Thoracic aorta (tissue), 2 donors: Measurements from ENCODE around the gene EIF4G3. TPM values are rescaled to one million over a fixed set of nuclear protein-coding genes. Genes with fewer than 3 reads are reported as not detected.

Experiments used
- ATAC-seq: fragments of 150-250 bp; one replicate; pipeline ENCODE4 v1.8.0; 2017; ENCODE audit warnings: low read depth; ENCODE audit not compliant: insufficient number of reproducible peaks, low FRiP score
- DNase-seq: peaks from one replicate; pipeline ENCODE4 v3.0.0-alpha.2; 2020; ENCODE audit warnings: low spot score
- H3K27ac ChIP-seq, 2 donors: fragments of 200-600 bp; sonication (generic); 1 replicate in 1 of 2; 2 replicates in 1 of 2; pipeline ENCODE4 v1.5.1; 2016; ENCODE audit warnings: mild to moderate bottlenecking in 2 of 2, moderate library complexity in 2 of 2
- H3K27me3 ChIP-seq: fragments of 200-600 bp; sonication (generic); replicated peaks from 2 replicates; pipeline ENCODE4 v1.6.0; 2016; ENCODE audit warnings: mild to moderate bottlenecking; ENCODE audit not compliant: insufficient read depth
- H3K36me3 ChIP-seq: fragments of 200-600 bp; sonication (generic); one replicate; pipeline ENCODE4 v1.5.1; 2016
- H3K4me1 ChIP-seq, 2 donors: fragments of 200-600 bp; sonication (generic); 1 replicate in 1 of 2; 2 replicates in 1 of 2; pipeline versions ENCODE4 v1.5.1 to v1.6.0; 2016; ENCODE audit warnings: low read depth in 2 of 2, mild to moderate bottlenecking in 1 of 2; ENCODE audit not compliant: control insufficient read depth in 1 of 2
- H3K4me3 ChIP-seq: fragments of 200-600 bp; sonication (generic); 2 replicates; pipeline ENCODE4 v1.5.1; 2016; ENCODE audit warnings: mild to moderate bottlenecking
- H3K9me3 ChIP-seq: fragments of 200-600 bp; sonication (generic); 2 replicates; pipeline ENCODE4 v1.5.1; 2016
- total RNA-seq, 2 donors: library from RNA; depleted of rRNA; stranded (reverse); fragments of >200 nt; gene quantifications; one replicate each; pipeline versions ENCODE4 v1.1.0 to v1.2.3, GENCODE V29; 2016
- TF ChIP-seq, protein P1 (sequence below): fragments of 200-600 bp; sonication (generic); IDR thresholded peaks from one replicate; pipeline ENCODE4 v1.5.1; 2019; ENCODE audit warnings: antibody characterized with exemption

EIF4G3 gene
- total RNA-seq, 2 donors from 2014 or later, result 43.1 to 54.0 TPM

GRCh38 chr1:21090463-21090862 lies 86.2 kb downstream of the EIF4G3 start:
- DNase-seq (no peak), ATAC-seq (no peak)
- no peaks in the 10 kb centered on the region for H3K27me3 ChIP-seq
- peaks cover 0 to 13% of the 10 kb centered on the region in 2 donors for H3K4me1 ChIP-seq
- peak overlapping the region in 1 of 2 donors; percentile 38 for H3K27ac ChIP-seq
- TF ChIP-seq, protein P1, sequence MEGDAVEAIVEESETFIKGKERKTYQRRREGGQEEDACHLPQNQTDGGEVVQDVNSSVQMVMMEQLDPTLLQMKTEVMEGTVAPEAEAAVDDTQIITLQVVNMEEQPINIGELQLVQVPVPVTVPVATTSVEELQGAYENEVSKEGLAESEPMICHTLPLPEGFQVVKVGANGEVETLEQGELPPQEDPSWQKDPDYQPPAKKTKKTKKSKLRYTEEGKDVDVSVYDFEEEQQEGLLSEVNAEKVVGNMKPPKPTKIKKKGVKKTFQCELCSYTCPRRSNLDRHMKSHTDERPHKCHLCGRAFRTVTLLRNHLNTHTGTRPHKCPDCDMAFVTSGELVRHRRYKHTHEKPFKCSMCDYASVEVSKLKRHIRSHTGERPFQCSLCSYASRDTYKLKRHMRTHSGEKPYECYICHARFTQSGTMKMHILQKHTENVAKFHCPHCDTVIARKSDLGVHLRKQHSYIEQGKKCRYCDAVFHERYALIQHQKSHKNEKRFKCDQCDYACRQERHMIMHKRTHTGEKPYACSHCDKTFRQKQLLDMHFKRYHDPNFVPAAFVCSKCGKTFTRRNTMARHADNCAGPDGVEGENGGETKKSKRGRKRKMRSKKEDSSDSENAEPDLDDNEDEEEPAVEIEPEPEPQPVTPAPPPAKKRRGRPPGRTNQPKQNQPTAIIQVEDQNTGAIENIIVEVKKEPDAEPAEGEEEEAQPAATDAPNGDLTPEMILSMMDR, result no peak
- no peaks in the 10 kb centered on the region for H3K9me3 ChIP-seq
- no peak overlapping the region for H3K4me3 ChIP-seq
- no peaks in the 10 kb centered on the region for H3K36me3 ChIP-seq

DNA sequence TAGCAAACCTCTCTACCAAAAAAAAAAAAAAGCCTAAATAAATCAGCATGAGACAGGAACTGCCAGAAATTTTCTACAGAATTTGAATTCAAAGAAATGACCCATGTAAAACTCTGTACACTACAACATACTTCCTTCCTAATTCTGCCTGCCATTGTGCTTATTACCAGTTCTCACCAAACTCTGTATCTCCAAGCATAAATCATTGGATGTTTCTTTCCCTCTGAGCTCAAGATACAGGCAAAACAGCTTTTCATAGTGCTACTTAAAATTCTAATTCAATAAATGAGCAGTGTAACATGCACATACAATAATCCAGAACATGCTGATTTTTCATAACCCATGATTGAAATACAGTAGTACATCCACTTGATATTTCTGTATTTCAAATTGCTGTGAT lies 87.0 kb downstream of the EIF4G3 start:
- H3K27ac ChIP-seq, result no peak overlapping the region
- no peak for DNase-seq
- H3K4me1 ChIP-seq, result peaks cover 0 to 13% of the 10 kb centered on the region in 2 donors
- TF ChIP-seq, protein P1, result no peak
- H3K27me3 ChIP-seq, result no peaks in the 10 kb centered on the region
- ATAC-seq, result no peak
- H3K36me3 ChIP-seq, result no peaks in the 10 kb centered on the region
- H3K9me3 ChIP-seq, result no peaks in the 10 kb centered on the region
- no peak overlapping the region for H3K4me3 ChIP-seq

- TF ChIP-seq, protein P1, result no peak
- Histone ChIP-seq H3K4me1 (peaks cover 0 to 13% of the 10 kb centered on the region in 2 donors), H3K36me3 (no peaks in the 10 kb centered on the region), H3K27me3 (no peaks in the 10 kb centered on the region), H3K27ac (no peak overlapping the region), H3K4me3 (no peak overlapping the region), H3K9me3 (no peaks in the 10 kb centered on the region)
- DNase-seq (no peak), ATAC-seq (no peak)
Observed at GRCh38 chr1:21089299-21089698, 87.4 kb downstream of the EIF4G3 start.

DNA sequence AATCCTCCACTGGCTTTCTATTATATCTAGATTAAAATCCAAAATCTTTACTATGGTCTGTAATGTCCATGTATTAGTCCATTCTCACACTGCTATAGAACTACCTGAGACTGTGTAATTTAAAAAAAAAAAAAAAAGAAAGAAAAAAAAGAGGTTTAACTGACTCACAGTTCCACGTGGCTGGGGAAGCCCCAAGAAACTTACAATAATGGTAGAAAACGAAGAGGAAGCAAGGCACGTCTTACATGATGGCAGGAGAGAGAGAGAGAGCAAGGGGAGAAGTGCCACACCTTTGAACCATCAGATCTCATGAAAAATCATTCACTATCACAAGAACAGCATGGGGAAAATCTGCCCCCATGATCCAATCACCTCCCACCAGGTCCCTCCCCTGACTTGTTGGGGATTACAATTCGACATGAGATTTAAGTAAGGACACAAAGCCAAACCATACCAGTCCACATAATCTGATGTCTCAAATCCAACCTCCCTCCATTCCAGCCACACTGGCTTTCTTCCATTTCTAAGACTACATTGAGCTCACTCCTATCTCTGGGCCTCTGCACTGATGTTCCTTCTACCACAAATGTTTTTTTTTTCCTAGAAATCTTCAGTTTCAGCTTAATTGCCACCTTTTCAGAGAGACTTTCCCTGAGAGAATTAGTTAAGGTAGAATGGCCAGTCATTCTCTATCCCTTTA lies 92.4 kb downstream of the EIF4G3 start:
- TF ChIP-seq, protein P1, result no peak
- no peaks in the 10 kb centered on the region for H3K9me3 ChIP-seq
- no peak for DNase-seq
- no peaks in the 10 kb centered on the region for H3K36me3 ChIP-seq
- H3K27ac ChIP-seq, result no peak overlapping the region
- ATAC-seq, result no peak
- no peaks in the 10 kb centered on the region for H3K4me1 ChIP-seq
- H3K27me3 ChIP-seq, result no peaks in the 10 kb centered on the region
- no peak overlapping the region for H3K4me3 ChIP-seq

DNA sequence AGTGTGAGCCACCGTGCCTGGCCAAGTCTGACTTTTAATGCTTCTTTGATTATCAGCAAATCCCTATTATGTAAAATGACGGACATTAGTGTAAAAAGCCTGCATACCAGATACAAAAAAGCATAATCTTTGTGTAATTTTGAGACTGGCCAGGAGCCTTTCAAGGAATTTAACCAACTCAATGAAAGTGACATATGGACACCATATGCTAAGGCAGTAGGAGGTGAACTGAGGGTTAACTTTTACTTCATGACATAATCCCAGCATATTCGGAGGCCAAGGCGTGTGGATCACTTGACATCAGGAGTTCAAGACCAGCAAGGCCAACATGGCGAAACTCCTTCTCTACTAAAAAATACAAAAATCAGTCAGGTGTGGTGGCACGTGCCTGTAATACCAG lies 94.6 kb downstream of the EIF4G3 start:
- ATAC-seq (no peak), DNase-seq (no peak)
- no peaks in the 10 kb centered on the region for H3K27me3 ChIP-seq
- TF ChIP-seq, protein P1, result no peak
- no peaks in the 10 kb centered on the region for H3K9me3 ChIP-seq
- no peak overlapping the region for H3K4me3 ChIP-seq
- H3K27ac ChIP-seq, result no peak overlapping the region
- no peaks in the 10 kb centered on the region for H3K4me1 ChIP-seq
- H3K36me3 ChIP-seq, result no peaks in the 10 kb centered on the region
